Cortex of kidney (tissue), 1 donor: ENCODE data around the gene UST.
"Not testable (repeated sequence)": the region's sequence is repeated elsewhere in the genome, so short reads cannot be mapped to it uniquely, and the experiment has no call there.

ENCODE experiments used
- DNase-seq: peaks from one replicate; lab custom pipeline; 2025; lab: John Stamatoyannopoulos, UW

UST gene

DNA sequence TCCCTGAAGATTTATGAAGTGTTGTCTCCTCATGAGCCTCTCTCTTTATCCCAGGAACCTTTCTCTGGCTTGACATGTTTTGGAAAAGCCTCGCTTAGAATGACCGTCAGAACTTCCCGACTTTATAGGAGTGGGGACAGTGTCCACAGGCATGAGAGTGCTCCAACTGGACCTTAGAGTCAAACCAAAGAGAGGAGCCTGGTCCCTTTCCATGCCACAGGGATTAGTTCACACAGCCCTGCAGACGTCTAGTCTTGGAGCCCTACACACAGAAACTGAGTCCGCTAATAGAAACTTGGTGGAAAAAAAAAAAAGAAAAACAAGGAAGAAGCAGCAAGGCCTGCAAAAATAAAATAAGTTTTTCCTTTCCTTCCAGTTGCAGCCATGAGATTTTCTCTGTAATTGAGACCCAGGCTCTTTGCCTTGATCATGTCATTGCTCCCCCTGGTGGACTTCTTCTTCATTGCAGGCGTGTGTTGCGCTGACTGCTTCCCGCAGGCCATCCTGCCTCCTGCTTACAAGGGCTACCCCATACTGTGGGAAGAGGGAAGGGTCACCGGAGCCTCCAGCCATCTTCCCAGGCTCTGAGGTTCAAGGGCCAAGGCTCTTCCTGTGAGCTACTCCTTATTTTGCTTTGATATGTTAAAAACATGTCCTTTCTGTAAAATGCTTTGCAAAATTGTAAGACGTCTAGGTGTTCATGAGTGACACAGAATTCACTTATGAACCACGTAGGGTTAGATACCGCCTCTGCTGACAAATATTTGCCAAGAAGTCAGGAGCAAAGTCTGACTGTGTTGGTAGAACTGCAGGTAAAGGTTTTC, 201.0 kb downstream of the UST start:
- no peak for DNase-seq

DNA sequence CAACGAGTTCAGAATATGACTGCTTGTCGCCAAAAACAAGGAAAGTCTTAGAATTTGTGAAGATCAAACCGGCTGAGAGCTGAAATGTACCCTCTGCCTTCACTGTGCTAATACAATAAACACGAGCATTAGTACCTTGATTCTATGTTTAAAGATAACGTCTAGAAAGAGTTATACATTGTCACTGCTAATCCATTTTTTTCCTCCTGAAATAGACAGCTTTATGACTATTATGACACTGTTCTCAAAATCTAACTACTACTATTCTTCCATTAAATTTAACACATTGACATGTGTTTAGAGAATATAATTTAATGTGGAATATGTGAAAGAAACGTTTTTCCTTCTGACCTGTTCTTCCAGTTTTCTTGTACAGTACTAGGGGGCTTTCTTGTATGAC, 204.8 kb downstream of the UST start:
- no peak for DNase-seq

DNA sequence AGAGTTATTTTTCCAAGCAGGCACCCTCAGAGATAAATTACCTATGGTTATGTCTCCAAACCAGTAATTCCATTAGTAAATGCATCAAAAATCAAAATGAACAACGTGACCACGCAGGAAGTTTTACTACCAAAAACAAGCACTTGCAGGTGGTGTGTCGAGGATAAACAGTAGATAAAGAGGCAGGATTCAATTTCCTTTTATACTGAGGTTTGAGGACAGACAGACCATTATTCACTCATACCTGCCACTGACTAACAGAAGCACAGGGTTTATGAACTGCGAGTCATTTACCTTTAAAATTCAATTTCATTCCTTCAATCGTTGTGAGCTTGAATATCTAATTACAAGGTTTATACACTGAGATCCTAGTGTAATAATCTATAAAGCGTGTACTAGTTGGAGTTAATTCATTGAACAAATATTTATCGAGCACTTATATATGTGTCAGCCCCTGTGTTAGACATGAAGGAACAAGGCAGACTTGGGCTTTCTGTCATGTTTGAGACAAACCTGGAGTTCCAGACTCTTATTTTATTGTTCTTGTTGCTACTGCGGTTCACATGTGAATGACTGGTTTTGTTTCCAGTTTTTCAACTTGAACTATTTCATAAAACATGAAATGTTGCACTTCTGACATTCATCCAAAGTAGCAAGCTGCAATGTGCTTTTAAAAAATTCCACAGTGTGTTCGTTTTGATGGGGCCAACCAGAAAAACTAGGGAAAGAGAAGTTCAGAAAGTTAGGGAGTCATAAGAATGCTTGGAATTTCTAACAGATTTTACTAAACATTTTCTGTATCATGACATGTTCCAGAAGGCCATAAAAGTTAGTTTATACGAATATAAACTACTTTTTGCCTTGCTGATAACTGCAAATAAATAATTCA, 205.6 kb downstream of the UST start:
- DNase-seq, result no peak

DNA sequence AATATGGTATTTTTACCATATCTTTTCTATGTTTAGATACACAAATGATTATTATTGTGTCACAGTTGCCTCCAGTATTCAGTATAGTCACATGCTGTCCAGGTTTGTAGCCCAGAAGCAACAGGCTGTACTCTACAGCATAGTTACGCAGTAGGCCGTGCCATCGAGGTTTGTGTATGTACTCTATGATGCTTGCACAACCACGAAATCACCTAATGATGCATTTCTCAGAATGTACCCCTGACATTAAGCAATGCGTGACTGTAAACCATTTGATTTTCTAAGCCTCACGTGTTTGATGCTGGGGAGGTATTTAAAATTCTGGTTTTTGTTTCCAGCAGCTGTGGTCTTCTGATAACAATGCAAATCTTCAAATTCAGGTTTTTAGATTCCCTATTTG, 207.6 kb downstream of the UST start:
- no peak for DNase-seq

DNA sequence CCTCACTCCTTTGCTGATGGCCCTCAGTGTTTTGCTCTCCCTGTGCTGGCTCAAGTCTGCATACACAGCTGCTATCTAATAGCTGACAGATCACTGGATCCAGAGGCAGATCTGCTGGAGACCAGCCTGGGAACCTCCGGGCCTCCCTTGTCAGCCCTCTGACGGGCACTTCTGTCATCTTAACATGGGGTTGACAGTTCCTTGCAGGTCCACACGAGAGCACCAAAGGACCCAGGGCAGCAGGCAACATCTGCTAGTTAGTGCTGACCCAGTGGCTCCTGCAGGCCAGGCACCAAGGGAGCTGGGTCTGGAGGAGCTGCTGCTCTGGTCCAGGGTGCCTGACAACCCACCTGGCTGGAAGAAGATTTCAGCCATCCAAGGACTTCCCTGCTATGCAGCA, 208.1 kb downstream of the UST start:
- no peak for DNase-seq

DNA sequence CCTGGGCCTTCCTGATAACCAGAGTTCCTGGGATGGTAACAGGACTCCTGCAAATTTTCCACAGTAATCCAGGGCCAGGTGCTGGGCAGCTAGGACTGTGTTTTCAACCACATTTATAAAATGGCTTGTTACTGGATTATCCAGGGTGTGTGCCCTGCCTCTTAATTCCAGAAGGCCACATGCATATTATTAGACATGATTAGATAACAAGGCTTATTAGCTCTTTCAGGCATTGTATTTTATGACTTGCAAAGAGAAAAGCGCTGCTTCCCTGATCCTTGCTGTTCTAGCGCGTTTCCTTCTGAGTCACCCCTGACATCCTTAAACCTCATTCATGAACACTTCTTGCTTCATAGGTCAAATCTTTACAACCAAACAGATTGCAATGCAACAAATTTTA, 208.6 kb downstream of the UST start:
- no peak for DNase-seq

DNA sequence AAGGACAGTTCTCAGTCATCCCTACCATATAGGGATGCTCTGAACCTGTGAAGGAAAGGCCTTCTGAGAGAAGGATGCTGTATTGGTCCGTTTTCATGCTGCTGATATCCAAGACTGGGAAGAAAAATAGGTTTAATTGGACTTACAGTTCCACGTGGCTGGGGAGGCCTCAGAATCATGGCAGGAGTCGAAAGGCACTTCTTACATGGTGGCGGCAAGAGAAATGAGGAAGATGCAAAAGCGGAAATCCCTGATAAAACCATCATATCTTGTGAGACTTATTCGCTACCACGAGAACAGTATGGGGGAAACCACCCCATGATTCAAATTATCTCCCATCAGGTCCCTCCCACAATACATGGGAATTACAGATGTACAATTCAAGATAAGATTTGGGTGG, 209.3 kb downstream of the UST start:
- DNase-seq, result not testable (repeated sequence)

DNA sequence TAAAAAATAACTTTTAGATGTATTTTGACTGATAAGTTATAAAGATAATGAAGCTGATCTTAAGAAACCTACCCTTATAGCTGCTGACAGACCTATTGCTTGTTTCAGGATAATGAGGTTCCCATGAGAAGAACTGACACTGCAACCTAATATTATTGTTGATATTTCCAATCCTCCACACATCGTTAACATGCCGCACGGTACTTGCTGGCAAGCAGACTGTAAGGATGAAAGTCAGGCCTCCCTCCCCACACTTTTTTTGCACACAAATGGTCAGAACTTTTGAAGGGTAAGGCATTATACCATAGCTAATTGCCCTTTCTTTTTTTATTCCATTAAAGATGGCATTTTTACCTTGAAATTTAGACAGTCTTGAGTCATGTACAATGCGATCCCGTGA, 210.9 kb downstream of the UST start:
- no peak for DNase-seq

DNA sequence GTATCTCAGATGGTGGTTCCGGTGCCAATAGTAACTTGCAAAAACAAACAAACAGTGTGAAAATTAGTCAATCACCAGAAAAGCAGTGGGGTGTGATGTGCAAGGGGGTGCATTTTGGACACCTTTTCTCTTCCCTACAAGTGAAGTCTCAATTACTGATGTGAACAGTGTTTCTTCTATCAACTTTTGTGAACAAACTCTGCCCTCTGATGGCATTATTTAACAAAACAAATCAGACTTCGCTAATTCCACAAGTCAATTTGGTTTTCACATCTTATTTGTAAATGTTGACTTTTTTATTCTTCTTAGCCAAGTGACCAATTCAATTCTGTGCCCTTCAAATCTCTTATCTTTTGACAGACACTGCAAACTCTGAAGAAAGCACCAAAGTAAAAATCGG, 212.2 kb downstream of the UST start:
- no peak for DNase-seq

DNA sequence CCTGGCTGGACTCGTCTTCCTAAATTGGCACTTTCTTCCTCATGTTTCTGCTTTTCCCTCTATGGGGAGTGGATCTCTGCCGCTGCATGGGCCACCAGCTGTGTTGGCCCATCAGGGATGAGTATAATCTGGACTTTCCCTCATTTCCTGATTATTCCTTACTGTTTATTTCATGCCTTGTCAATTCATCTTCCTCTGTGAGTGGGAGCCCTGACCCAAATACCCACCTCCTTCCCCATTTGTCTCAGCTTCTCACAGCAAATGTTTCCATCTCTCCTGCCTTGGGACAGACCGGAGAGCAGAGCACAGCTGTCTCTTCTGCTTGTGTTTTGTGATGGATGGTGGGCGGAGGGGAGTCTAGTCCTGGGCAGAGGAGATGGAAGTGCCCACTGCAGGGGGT, 212.7 kb downstream of the UST start:
- DNase-seq, result no peak

DNA sequence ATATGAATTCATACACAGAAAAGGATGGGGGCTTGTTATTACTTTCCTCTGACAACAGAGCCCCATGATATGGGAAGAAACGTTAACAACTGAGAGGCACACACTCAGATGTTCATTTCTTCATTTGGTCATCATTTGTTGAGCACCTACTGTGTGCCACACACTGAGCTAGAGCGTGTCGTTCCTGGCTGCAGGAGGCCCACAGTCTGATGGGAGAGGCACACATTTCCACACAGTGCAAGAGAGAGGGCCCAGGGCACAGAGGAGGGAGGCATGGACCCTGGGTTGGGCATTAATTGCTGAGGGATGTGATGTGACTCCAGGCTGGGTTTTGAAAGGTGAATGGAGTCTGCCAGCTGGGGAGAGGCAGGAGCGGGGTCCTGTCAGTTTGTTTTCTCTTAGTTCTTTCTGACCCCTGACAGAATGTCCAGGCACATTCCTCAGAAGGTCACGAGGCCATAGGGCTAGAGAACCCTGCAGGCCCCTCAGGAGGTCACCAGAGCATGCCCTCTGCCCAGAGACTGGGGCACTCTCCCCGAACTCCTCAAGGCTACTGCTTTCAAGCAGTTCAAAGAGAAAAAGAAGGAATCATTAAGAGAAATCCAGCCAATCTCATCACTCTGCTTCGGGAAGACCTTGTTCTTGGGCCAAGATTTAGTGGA, 216.2 kb downstream of the UST start:
- no peak for DNase-seq

DNA sequence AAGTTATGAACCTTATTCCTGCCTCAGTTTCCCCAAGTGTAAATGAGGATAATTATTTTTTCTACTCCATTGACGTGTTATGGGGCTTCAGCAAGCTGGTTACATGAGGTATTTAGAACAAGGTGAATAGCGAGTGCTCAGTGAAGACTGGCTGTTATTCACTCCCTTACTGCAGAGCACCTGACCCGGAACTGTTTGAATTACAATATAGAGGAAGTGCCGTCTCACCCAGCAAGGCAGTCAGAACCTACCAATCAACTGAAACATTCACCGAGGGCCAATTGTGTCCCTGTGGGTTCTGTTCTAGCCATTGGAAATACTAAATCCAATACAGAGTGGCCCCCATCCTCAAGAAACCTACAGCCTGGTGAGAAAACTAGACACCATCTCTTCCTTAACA, 216.9 kb downstream of the UST start:
- no peak for DNase-seq

DNA sequence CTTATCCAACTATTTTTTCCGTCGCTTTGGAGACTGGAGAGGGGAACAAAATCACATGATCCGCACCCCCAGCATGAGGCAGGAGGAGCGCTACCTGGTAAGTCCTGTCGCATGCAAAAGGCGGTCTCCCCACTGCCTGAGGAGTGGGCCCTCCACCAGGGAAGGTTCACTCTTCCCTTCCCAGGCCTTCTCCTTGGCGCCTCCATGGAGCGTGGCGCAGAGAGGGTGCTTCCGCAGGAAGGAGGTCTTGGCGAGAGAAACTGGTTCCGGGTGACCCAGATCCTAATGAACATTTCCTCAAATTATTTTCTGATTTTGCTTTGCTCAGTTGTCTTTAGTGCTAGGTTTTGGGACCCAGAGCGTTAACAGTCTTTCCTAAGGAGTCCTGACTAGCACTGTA, 217.6 kb downstream of the UST start:
- DNase-seq, result no peak

DNA sequence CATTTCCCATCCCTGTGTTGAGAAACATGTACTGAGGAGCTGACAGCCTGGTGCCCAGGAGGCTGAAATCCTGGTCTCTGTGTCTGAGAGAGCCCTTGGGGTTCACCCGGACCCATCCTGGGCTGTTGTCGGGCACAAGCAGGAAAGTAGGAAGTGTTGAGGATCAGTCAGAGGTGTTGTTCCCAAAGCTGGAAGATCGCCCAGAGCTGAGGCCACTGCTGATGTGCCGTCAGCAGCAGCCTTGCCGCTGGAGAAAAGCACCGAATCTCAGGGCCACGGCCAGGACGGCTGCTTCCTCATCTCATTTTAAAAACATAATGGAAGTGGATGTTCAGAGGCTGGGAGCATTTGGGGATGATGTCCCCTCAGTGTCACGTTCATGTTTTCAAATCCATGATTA, 218.5 kb downstream of the UST start:
- no peak for DNase-seq

DNA sequence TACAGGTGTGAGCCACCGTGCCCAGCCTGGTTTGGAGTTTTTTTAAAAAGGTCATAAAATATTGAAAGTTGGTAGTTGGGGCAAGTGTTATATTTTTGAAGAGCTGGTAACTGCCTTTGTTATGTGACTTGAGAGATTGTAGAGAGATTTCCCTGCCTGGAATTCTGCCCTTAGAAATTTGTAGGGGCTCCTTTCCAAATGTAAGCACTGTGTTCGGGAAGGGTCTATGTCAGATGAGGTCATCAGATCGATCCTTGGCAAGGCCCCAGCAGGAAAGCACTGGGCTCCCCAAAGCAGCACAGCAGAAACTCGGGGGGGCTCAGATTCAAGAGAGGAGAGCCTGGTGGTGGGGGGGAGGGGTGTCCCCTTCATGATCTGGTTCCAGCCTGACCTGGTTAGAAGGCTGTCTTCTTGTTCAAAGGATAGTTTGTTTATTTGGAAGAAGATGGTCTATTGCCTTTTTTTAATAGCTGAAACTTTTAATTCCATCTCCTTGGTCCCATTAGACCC, 220.2 kb downstream of the UST start:
- no peak for DNase-seq

DNA sequence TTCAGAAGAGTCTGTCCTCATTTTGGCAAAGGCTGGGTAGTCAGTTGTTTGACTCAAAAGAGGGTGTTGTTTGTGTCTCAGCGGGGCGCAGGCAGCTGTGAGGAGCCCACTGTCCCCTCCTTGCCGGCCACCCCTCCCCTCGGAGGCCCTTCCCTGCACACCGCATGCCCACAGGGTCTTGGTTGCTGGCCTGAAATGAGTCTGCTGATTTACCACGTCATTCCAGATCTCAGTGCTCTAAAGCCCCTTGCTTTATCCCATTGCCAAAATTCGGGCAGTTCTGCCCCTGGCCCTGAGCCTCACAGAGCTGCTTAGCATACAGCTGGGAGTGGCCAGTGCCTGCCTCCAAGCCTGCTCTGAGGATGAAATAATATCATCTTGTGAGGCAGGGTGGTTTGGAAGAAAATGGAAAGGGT, 220.7 kb downstream of the UST start:
- no peak for DNase-seq

DNA sequence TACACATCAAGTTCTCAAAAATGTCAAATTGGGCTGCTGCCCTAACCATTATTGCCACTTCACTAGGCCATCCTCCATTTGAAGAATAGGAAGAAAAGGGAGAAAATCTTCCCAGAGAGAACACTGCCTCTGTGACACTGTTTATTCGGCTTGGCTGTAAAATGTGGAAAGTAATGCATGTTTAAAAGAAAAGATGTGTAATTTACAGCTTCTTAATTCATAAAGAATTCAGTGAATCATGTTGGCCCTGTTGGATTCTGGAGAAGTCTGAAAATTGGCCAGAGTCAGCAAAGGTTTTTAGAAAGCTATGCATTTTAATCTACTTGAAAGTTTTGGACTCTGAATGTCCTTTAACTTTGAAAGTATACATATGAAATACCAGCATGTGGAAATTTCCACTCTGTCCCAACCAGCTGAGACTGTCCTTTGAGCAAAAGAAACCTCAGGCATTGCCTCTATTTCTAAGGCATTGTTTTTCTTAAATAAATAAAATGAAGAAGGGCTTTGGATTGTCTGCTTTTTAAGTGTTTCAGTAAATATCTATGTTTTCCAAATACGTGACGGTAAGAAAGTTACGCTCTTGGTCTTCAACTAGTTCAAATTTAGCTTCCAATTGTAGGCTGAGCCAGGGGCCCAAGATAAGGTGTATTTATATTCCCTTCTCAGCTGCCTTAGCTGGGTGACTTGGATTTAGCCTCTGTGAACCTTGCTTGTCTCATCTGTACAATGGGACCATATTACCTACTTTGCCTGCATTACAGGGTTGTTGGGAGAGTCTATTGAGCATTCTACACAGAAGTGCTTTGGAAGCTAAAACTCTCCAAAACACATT, 222.2 kb downstream of the UST start:
- no peak for DNase-seq

DNA sequence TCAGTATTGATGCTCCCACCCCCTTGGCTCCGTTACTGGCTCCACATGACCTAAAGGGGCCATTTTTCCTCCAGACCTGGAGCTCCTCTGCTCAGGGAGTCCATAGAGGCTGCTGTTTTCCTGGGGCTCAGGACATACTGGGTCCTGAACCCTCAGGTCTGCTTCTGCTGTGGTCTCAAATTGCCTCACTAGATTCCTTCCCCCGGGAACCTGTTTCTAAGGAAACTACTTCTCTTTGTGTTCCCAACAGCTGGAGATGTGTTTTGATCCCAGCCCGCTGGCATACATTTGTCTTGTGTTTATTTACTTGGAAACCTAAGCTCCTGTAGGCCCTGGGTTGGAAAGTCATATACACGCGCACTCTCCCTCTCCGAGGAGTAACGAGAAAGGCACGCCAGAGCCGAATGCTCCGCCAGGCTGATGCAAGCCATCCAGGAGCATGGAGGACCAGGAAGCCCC, 222.8 kb downstream of the UST start:
- no peak for DNase-seq

DNA sequence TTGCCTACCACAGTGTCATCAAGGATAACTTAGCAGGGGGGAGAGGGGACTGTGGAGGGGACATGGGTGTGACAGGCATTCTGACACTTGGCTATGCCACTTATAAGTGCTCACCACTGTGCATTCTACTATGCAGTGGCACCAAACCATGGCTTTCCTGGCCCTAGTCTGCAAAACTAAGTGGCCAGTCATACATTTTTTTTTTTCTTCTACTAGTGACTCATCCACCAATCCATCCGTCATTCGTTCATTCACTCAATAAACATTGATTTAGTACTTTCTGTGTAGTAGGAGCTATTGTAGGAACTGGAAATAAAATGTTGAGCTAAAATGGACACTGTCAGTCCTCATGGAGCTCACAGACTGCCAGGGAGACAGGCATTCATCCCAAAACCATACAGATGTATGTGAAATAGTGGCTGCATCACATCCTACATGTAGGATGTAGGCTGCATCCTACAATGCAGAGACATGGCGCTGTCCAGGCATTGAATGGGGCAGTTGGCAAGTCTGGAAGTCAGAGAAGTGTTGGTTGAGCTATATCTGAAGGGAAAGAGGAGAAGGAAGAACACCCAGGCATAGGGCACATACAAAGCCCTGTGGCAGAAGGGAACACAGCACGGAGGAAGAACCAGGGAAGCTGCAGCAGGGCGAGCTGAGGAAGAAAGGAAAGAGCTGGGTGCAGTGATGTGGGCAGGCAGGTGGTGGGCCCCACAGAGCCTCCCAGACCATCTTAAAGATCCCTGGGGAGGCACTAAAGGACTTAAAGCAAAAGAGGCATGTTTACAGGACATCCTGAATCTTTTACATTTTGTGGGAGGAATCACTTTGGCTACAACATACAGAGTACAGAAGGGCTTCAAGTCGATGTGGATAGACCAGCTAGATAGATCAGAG, 224.4 kb downstream of the UST start:
- DNase-seq, result no peak

DNA sequence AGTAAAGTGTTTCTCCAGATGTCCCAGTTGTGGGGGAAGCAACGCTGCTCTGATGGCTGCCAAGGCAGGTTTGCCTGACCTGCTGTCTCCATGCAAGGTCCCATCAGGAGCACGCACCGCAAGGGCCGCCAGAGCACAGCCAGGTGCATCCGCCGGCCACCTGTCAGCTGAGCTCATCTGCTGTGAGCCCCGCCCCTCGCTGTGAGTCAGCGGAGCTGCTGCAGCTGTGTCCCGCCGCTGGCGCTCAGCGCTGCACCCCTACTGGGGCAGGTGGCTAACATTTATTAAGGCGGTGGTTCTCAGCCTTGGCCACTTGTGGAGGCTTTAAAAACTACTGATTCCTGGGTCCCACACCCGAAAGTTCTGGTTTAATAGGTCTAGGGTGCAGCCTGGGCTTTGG, 225.7 kb downstream of the UST start:
- no peak for DNase-seq
